HCT116 (cell line): ENCODE measurements around the gene ARHGDIG. TPM values are rescaled to one million over a fixed set of nuclear protein-coding genes. Genes with fewer than 3 reads are reported as not detected.
"Not testable (repeated sequence)": the region's sequence is repeated elsewhere in the genome, so short reads cannot be mapped to it uniquely, and the experiment has no call there.

Experiments
- ATAC-seq: fragments of 200-7000 bp; cut with Tn5 transposase; 2 replicates; pipeline ENCODE4 v1.9.1; 2020; ENCODE audit warnings: mild to moderate bottlenecking, moderate library complexity
- BruUV-seq: library from RNA; stranded (reverse); fragments of 400-500 nt; replicated peaks from 2 replicates; lab custom pipeline; 2021; lab: Mats Ljungman, UMichigan
- CTCF ChIA-PET: fragments of 300-600 bp; sonication (Branson Sonifier 250); formaldehyde crosslinking; loops from one replicate; lab custom pipeline; 2021; ENCODE audit warnings: antibody characterized with exemption; lab: Charles Lee
- POLR2A ChIA-PET: fragments of 300-600, 350-600 bp; sonication (Branson Sonifier 250); formaldehyde crosslinking; loops from one replicate; lab custom pipeline; 2021; ENCODE audit warnings: antibody characterized with exemption; lab: Charles Lee
- RAD21 ChIA-PET, 2 experiments: fragments of 300-600 bp; sonication (Branson Sonifier 250); formaldehyde crosslinking; loops; one replicate each; lab custom pipeline; 2023; ENCODE audit warnings: low total read pairs in 2 of 2; ENCODE audit not compliant: uncharacterized antibody in 2 of 2, unreplicated experiment in 2 of 2, low non-redundant PET in 1 of 2; lab: Charles Lee
- DNase-seq: peaks from one replicate; pipeline ENCODE4 v3.0.0-alpha.2; 2010; ENCODE audit warnings: low read depth, low spot score
- H2AFZ ChIP-seq: fragments of 200-600 bp; shearing (Covaris generic), sonication (generic); 2 replicates; pipeline ENCODE4 v1.6.1; 2017; ENCODE audit warnings: low read depth, mixed run types, mixed read lengths, antibody characterized with exemption, low read length; ENCODE audit not compliant: poor library complexity, severe bottlenecking
- H3K27ac ChIP-seq: 2 replicates; pipeline ENCODE4 v1.5.1; 2012; ENCODE audit warnings: low read depth, low read length
- H3K27me3 ChIP-seq: fragments of 200-600 bp; sonication (generic); 2 replicates; pipeline ENCODE4 v1.6.1; 2016; ENCODE audit warnings: mixed run types, low read length, mixed read lengths; ENCODE audit not compliant: insufficient read depth
- H3K36me3 ChIP-seq, 2 experiments: fragments of 200-500 bp in 1 of 2; fragments of 200-600 bp in 1 of 2; sonication (Bioruptor generic) in 1 of 2; sonication (generic) in 1 of 2; 2 replicates each; pipeline versions ENCODE4 v1.5.1 to v1.6.1; 2014 to 2016; ENCODE audit warnings: low read length in 2 of 2, inconsistent platforms in 1 of 2, mixed read lengths in 1 of 2, mixed run types in 1 of 2; ENCODE audit not compliant: insufficient read depth in 2 of 2, control insufficient read depth in 1 of 2
- H3K4me1 ChIP-seq, 2 experiments: fragments of 200-600 bp in 1 of 2; sonication (generic) in 1 of 2; 2 replicates each; pipeline versions ENCODE4 v1.5.1 to v1.6.1; 2012 to 2017; ENCODE audit warnings: low read length in 2 of 2, inconsistent platforms in 1 of 2, mild to moderate bottlenecking in 1 of 2, mixed read lengths in 1 of 2, mixed run types in 1 of 2, moderate library complexity in 1 of 2; ENCODE audit not compliant: insufficient read depth in 2 of 2, control insufficient read depth in 1 of 2
- H3K4me2 ChIP-seq: fragments of 200-600 bp; sonication (generic); 2 replicates; pipeline ENCODE4 v1.6.1; 2017; ENCODE audit warnings: mixed run types, low read length, mixed read lengths
- H3K4me3 ChIP-seq, 2 experiments: fragments of 200-600 bp in 1 of 2; sonication (generic) in 1 of 2; replicated peaks in 1 of 2; 2 replicates each; pipeline ENCODE4 v1.5.1; 2011 to 2016; ENCODE audit warnings: low read length in 2 of 2, control low read depth in 1 of 2, low read depth in 1 of 2, mild to moderate bottlenecking in 1 of 2, mixed read lengths in 1 of 2, mixed run types in 1 of 2
- H3K79me2 ChIP-seq: fragments of 200-600 bp; sonication (generic); 2 replicates; pipeline ENCODE4 v1.6.1; 2017; ENCODE audit warnings: mild to moderate bottlenecking, mixed run types, low read length, moderate library complexity, mixed read lengths; ENCODE audit not compliant: insufficient read depth
- H3K9ac ChIP-seq: fragments of 200-600 bp; sonication (generic); 2 replicates; pipeline ENCODE4 v1.6.1; 2016; ENCODE audit warnings: low read length, mixed read lengths
- H3K9me2 ChIP-seq: fragments of 200-600 bp; sonication (generic), shearing (Covaris generic); 2 replicates; pipeline ENCODE4 v1.6.1; 2017; ENCODE audit warnings: mixed run types, mild to moderate bottlenecking, moderate library complexity; ENCODE audit not compliant: insufficient read depth
- H3K9me3 ChIP-seq, 2 experiments: fragments of 200-500 bp in 1 of 2; fragments of 200-600 bp in 1 of 2; sonication (Bioruptor generic) in 1 of 2; sonication (generic) in 1 of 2; 2 replicates each; pipeline ENCODE4 v1.6.1; 2014 to 2017; ENCODE audit warnings: low read length in 2 of 2, mixed read lengths in 2 of 2, inconsistent platforms in 1 of 2, low read depth in 1 of 2, mild to moderate bottlenecking in 1 of 2, mixed run types in 1 of 2, moderate library complexity in 1 of 2; ENCODE audit not compliant: control insufficient read depth in 1 of 2, insufficient read depth in 1 of 2
- H4K20me1 ChIP-seq: fragments of 200-600 bp; sonication (generic), shearing (Covaris generic); 2 replicates; pipeline ENCODE4 v1.6.1; 2017; ENCODE audit warnings: mixed run types, mild to moderate bottlenecking, moderate library complexity; ENCODE audit not compliant: insufficient read depth
- SP1 ChIP-seq: IDR thresholded peaks from 2 replicates; pipeline ENCODE4 v1.6.1; 2012; ENCODE audit warnings: low read depth
- TCF7L2 ChIP-seq: IDR thresholded peaks from 2 replicates; pipeline ENCODE4 v1.7.0; 2011; ENCODE audit warnings: borderline replicate concordance, inconsistent platforms; ENCODE audit not compliant: insufficient read depth, insufficient read length; ENCODE audit errors: extremely low read depth
- intact Hi-C: fragments of 100-400 bp; cut with micrococcal nuclease; formaldehyde crosslinking; loops from 2 replicates; pipeline ENCODE4 v1.10.0; 2022
- total RNA-seq: library from RNA; stranded (reverse); gene quantifications from one replicate; pipeline ENCODE4 v1.2.1, GENCODE V29; 2021; ENCODE audit not compliant: unreplicated experiment
- TF ChIP-seq, protein P1 (sequence below): IDR thresholded peaks from 2 replicates; pipeline ENCODE4 v1.6.1; 2011; ENCODE audit warnings: mild to moderate bottlenecking, low read length, moderate library complexity; ENCODE audit not compliant: insufficient replicate concordance; ENCODE audit errors: extremely low read depth

ARHGDIG gene
- total RNA-seq, 1 experiment from 2014 or later: not detected

DNA sequence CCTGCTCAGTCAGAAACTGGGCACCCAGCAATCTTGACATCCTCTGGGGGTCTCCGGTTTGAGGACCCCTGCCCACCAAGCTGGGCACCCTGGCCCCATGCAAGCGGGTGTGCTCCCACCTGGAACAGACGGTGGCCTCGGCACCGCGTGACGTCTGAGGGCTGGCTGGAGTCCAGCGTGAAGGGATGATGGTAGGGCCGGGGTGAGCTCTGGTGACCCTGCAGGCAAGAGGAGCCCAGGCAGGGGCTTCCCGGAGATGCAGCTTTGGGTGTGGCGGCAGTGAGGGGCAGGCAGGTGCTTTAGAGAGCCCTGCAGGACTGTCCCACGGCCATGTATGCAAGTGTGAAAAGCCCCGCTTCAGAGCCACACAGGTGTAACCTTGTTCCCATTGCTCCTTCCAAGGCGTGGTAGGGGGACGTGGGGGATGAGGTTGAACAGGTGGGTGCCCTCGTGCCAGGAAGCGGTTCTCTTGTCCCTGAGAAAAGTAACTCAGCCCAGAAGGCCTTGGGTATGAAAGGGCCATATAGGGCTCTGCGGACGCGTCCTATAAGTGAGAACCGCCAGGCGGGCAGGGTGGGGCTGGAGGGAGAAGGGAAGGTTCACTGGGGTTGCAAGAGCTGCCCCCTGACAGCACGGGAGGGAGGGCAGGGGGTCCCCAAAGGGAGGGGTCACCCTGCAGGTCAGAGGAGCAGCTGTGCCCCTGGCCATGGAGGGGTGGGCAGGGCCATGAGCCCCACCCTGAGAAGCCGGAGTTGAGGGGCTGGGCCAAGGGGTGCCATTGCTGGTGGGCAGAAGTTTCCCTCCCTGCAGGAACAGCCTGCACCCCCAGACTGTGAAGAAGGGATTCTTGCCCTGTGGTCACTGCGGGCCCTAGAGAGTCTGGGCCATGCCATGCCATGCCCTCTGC is 13.9 kb upstream of the ARHGDIG start (continued):
- TF ChIP-seq, protein P1, sequence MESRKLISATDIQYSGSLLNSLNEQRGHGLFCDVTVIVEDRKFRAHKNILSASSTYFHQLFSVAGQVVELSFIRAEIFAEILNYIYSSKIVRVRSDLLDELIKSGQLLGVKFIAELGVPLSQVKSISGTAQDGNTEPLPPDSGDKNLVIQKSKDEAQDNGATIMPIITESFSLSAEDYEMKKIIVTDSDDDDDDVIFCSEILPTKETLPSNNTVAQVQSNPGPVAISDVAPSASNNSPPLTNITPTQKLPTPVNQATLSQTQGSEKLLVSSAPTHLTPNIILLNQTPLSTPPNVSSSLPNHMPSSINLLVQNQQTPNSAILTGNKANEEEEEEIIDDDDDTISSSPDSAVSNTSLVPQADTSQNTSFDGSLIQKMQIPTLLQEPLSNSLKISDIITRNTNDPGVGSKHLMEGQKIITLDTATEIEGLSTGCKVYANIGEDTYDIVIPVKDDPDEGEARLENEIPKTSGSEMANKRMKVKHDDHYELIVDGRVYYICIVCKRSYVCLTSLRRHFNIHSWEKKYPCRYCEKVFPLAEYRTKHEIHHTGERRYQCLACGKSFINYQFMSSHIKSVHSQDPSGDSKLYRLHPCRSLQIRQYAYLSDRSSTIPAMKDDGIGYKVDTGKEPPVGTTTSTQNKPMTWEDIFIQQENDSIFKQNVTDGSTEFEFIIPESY: no peak
- TF ChIP-seq TCF7L2 (no peak), SP1 (no peak)

GRCh38 chr16:267562-267961 is 12.8 kb upstream of the ARHGDIG start:
- intact Hi-C loops, H3K9ac ChIP-seq, H3K9me3 ChIP-seq, H3K79me2 ChIP-seq, H3K4me2 ChIP-seq, H3K36me3 ChIP-seq, H3K27me3 ChIP-seq, H3K4me3 ChIP-seq, POLR2A ChIA-PET, RAD21 ChIA-PET, CTCF ChIA-PET, DNase-seq, H3K9me2 ChIP-seq, H3K27ac ChIP-seq, H3K4me1 ChIP-seq, H4K20me1 ChIP-seq, H2AFZ ChIP-seq, ATAC-seq, BruUV-seq: not testable (repeated sequence)
